Osteoblast (primary cell): Measurements from ENCODE around the gene CSTB. TPM values are rescaled to one million over a fixed set of nuclear protein-coding genes. Genes with fewer than 3 reads are reported as not detected.

Source experiments
- DNase-seq: peaks from one replicate; pipeline ENCODE4 v3.0.0; 2011; ENCODE audit warnings: low spot score, mixed read lengths; ENCODE audit not compliant: insufficient read length; ENCODE audit errors: missing footprints
- H2AFZ ChIP-seq: 2 replicates; pipeline ENCODE4 v1.6.0; 2011; ENCODE audit warnings: mild to moderate bottlenecking, low read length
- H3K27ac ChIP-seq: 2 replicates; pipeline ENCODE4 v1.5.1; 2011; ENCODE audit warnings: mild to moderate bottlenecking, low read depth, low read length, moderate library complexity
- H3K27me3 ChIP-seq: 2 replicates; pipeline ENCODE4 v1.6.0; 2012; ENCODE audit warnings: mild to moderate bottlenecking, control low read depth, inconsistent platforms, low read length, moderate library complexity; ENCODE audit not compliant: insufficient read depth
- H3K36me3 ChIP-seq: 2 replicates; pipeline ENCODE4 v1.5.1; 2011; ENCODE audit warnings: mild to moderate bottlenecking, low read length, control low read depth, moderate library complexity; ENCODE audit not compliant: insufficient read depth
- H3K4me1 ChIP-seq: 2 replicates; pipeline ENCODE4 v1.5.1; 2011; ENCODE audit warnings: mild to moderate bottlenecking, low read length, control low read depth, moderate library complexity; ENCODE audit not compliant: insufficient read depth
- H3K4me2 ChIP-seq: 2 replicates; pipeline ENCODE4 v1.6.0; 2011; ENCODE audit warnings: mild to moderate bottlenecking, low read length; ENCODE audit not compliant: insufficient read depth
- H3K4me3 ChIP-seq: fragments of 200-600 bp; sonication (generic); 3 replicates; pipeline ENCODE4 v1.5.1; 2012; ENCODE audit warnings: mild to moderate bottlenecking, low read length, inconsistent platforms; ENCODE audit not compliant: insufficient read depth
- H3K79me2 ChIP-seq: 2 replicates; pipeline ENCODE4 v1.6.0; 2012; ENCODE audit warnings: mild to moderate bottlenecking, low read length, control low read depth, inconsistent platforms; ENCODE audit not compliant: insufficient read depth
- H3K9me3 ChIP-seq: 2 replicates; pipeline ENCODE4 v1.5.1; 2011; ENCODE audit warnings: low read depth, low read length, control low read depth
- H4K20me1 ChIP-seq: 2 replicates; pipeline ENCODE4 v1.6.0; 2012; ENCODE audit warnings: mild to moderate bottlenecking, low read length, control low read depth; ENCODE audit not compliant: insufficient read depth
- CTCF ChIP-seq: IDR thresholded peaks from 2 replicates; pipeline ENCODE4 v1.5.1; 2011; ENCODE audit warnings: mild to moderate bottlenecking, low read depth, low read length, moderate library complexity; ENCODE audit errors: extremely low read depth
- total RNA-seq: library from RNA; depleted of rRNA; stranded (reverse); fragments of >200 nt; gene quantifications from 2 replicates; pipeline ENCODE4 v1.2.3, GENCODE V29; 2012

CSTB gene
- total RNA-seq, 1 donor = 14.8 TPM

GRCh38 chr21:43797925-43798715 lies 22.0 kb upstream of the CSTB start:
- Histone ChIP-seq H3K4me2 (no peak overlapping the region), H3K4me3 (no peak overlapping the region), H4K20me1 (peaks cover 31% of the 10 kb centered on the region), H3K4me1 (no peaks in the 10 kb centered on the region), H3K27ac (no peak overlapping the region), H3K36me3 (peaks cover 95% of the 10 kb centered on the region), H2AFZ (no peak overlapping the region), H3K9me3 (no peaks in the 10 kb centered on the region), H3K79me2 (peaks cover 21% of the 10 kb centered on the region), H3K27me3 (no peaks in the 10 kb centered on the region)
- peak; percentile 88 for DNase-seq
- no peak for TF ChIP-seq CTCF

GRCh38 chr21:43797415-43797814 lies 21.3 kb upstream of the CSTB start:
- Histone ChIP-seq H2AFZ (no peak overlapping the region), H3K79me2 (peaks cover 27% of the 10 kb centered on the region), H3K4me2 (no peak overlapping the region), H3K36me3 (peaks cover 95% of the 10 kb centered on the region), H3K9me3 (no peaks in the 10 kb centered on the region), H3K27me3 (no peaks in the 10 kb centered on the region), H3K27ac (no peak overlapping the region), H3K4me3 (no peak overlapping the region), H4K20me1 (peaks cover 35% of the 10 kb centered on the region), H3K4me1 (no peaks in the 10 kb centered on the region)
- no peak for DNase-seq
- no peak for TF ChIP-seq CTCF

- H3K9me3 ChIP-seq = no peaks in the 10 kb centered on the region
- H3K27me3 ChIP-seq = no peaks in the 10 kb centered on the region
- no peak for DNase-seq
- peaks cover 48% of the 10 kb centered on the region for H4K20me1 ChIP-seq
- H3K4me2 ChIP-seq = no peak overlapping the region
- H3K36me3 ChIP-seq = peaks cover 79% of the 10 kb centered on the region
- no peak overlapping the region for H2AFZ ChIP-seq
- H3K4me3 ChIP-seq = no peak overlapping the region
- peaks cover 52% of the 10 kb centered on the region for H3K79me2 ChIP-seq
- no peak for TF ChIP-seq CTCF
- H3K27ac ChIP-seq = no peak overlapping the region
- peaks cover 12% of the 10 kb centered on the region for H3K4me1 ChIP-seq
These were observed 18.7 kb upstream of the CSTB start for GRCh38 chr21:43794857-43795256.

GRCh38 chr21:43794311-43794710 lies 18.2 kb upstream of the CSTB start:
- peaks cover 12% of the 10 kb centered on the region for H3K4me1 ChIP-seq
- peaks cover 48% of the 10 kb centered on the region for H4K20me1 ChIP-seq
- H3K4me3 ChIP-seq = no peak overlapping the region
- H3K79me2 ChIP-seq = peaks cover 57% of the 10 kb centered on the region
- no peaks in the 10 kb centered on the region for H3K9me3 ChIP-seq
- no peak for DNase-seq
- no peaks in the 10 kb centered on the region for H3K27me3 ChIP-seq
- no peak overlapping the region for H2AFZ ChIP-seq
- H3K27ac ChIP-seq = no peak overlapping the region
- H3K36me3 ChIP-seq = peaks cover 76% of the 10 kb centered on the region
- H3K4me2 ChIP-seq = no peak overlapping the region
- no peak for TF ChIP-seq CTCF
